H9 (cell line): Measurements from ENCODE around the gene SPATA17. TPM values are rescaled to one million over a fixed set of nuclear protein-coding genes. Genes with fewer than 3 reads are reported as not detected.

ENCODE experiments used
- DNase-seq: peaks from one replicate; pipeline ENCODE4 v3.0.0-alpha.2; 2017
- H2AFZ ChIP-seq: one replicate; pipeline ENCODE4 v1.6.1; 2013; ENCODE audit warnings: mild to moderate bottlenecking, low read length, control low read depth, moderate library complexity
- H2AK5ac ChIP-seq: 2 replicates; pipeline ENCODE4 v1.6.1; 2013; ENCODE audit warnings: low read length, control low read depth, mixed read lengths; ENCODE audit not compliant: insufficient read length
- H2BK120ac ChIP-seq: one replicate; pipeline ENCODE4 v1.6.1; 2013; ENCODE audit warnings: low read depth, mild to moderate bottlenecking, low read length, control low read depth, inconsistent platforms; ENCODE audit not compliant: poor library complexity, severe bottlenecking
- H2BK12ac ChIP-seq: 2 replicates; pipeline ENCODE4 v1.6.1; 2013; ENCODE audit warnings: low read length, control low read depth, mixed read lengths, low read depth; ENCODE audit not compliant: insufficient read length
- H2BK15ac ChIP-seq: 2 replicates; pipeline ENCODE4 v1.6.1; 2013; ENCODE audit warnings: low read depth, low read length, control low read depth
- H2BK20ac ChIP-seq: one replicate; pipeline ENCODE4 v1.6.1; 2013; ENCODE audit warnings: low read depth, mild to moderate bottlenecking, low read length, control low read depth, inconsistent platforms; ENCODE audit not compliant: poor library complexity, severe bottlenecking
- H2BK5ac ChIP-seq: 2 replicates; pipeline ENCODE4 v1.6.1; 2013; ENCODE audit warnings: low read length, control low read depth, mixed read lengths; ENCODE audit not compliant: insufficient read length
- H3K14ac ChIP-seq: 2 replicates; pipeline ENCODE4 v1.6.1; 2013; ENCODE audit warnings: low read length, control low read depth; ENCODE audit not compliant: insufficient read depth
- H3K18ac ChIP-seq: 2 replicates; pipeline ENCODE4 v1.6.1; 2013; ENCODE audit warnings: low read depth, mild to moderate bottlenecking, mixed read lengths, low read length, control low read depth; ENCODE audit not compliant: insufficient read length
- H3K23ac ChIP-seq: 2 replicates; pipeline ENCODE4 v1.6.1; 2013; ENCODE audit warnings: low read length, control low read depth, mixed read lengths, low read depth; ENCODE audit not compliant: insufficient read length
- H3K23me2 ChIP-seq: 2 replicates; pipeline ENCODE4 v1.6.1; 2013; ENCODE audit warnings: low read depth, mild to moderate bottlenecking, mixed read lengths, low read length, control low read depth; ENCODE audit not compliant: insufficient read length, poor library complexity, severe bottlenecking
- H3K27ac ChIP-seq: 2 replicates; pipeline ENCODE4 v1.5.1; 2013; ENCODE audit warnings: low read length, control low read depth, mixed read lengths, low read depth; ENCODE audit not compliant: insufficient read length
- H3K27me3 ChIP-seq: 2 replicates; pipeline ENCODE4 v1.6.1; 2013; ENCODE audit warnings: low read length, control low read depth, inconsistent platforms; ENCODE audit not compliant: insufficient read depth
- H3K4ac ChIP-seq: 2 replicates; pipeline ENCODE4 v1.6.1; 2013; ENCODE audit warnings: low read depth, mild to moderate bottlenecking, control low read depth, inconsistent platforms, low read length, moderate library complexity
- H3K4me1 ChIP-seq: 2 replicates; pipeline ENCODE4 v1.6.1; 2013; ENCODE audit warnings: low read length, control low read depth, inconsistent platforms; ENCODE audit not compliant: insufficient read depth
- H3K4me2 ChIP-seq: 2 replicates; pipeline ENCODE4 v1.6.1; 2013; ENCODE audit warnings: low read length, control low read depth, mixed read lengths; ENCODE audit not compliant: insufficient read length, insufficient read depth
- H3K56ac ChIP-seq: 2 replicates; pipeline ENCODE4 v1.6.1; 2013; ENCODE audit warnings: low read depth, mild to moderate bottlenecking, mixed read lengths, low read length, control low read depth; ENCODE audit not compliant: insufficient read length
- H3K79me1 ChIP-seq: 2 replicates; pipeline ENCODE4 v1.6.1; 2013; ENCODE audit warnings: low read depth, mild to moderate bottlenecking, moderate library complexity, low read length, control low read depth, inconsistent platforms; ENCODE audit not compliant: insufficient read depth, poor library complexity, severe bottlenecking
- H3K79me2 ChIP-seq: 2 replicates; pipeline ENCODE4 v1.6.1; 2013; ENCODE audit warnings: low read length, control low read depth, inconsistent platforms; ENCODE audit not compliant: insufficient read depth
- H3K9ac ChIP-seq: 2 replicates; pipeline ENCODE4 v1.6.1; 2013; ENCODE audit warnings: low read length, control low read depth, mixed read lengths; ENCODE audit not compliant: insufficient read length; ENCODE audit errors: extremely low read depth
- H3K9me3 ChIP-seq: one replicate; pipeline ENCODE4 v1.6.1; 2013; ENCODE audit warnings: low read depth, low read length, inconsistent platforms; ENCODE audit not compliant: control insufficient read depth
- H3T11ph ChIP-seq: one replicate; pipeline ENCODE4 v1.6.1; 2013; ENCODE audit warnings: mild to moderate bottlenecking, low read length, control low read depth, inconsistent platforms
- H4K20me1 ChIP-seq: one replicate; pipeline ENCODE4 v1.6.1; 2013; ENCODE audit not compliant: control insufficient read depth, insufficient read length, insufficient read depth
- H4K5ac ChIP-seq: 2 replicates; pipeline ENCODE4 v1.6.1; 2013; ENCODE audit warnings: low read depth, mild to moderate bottlenecking, mixed read lengths, low read length, control low read depth; ENCODE audit not compliant: insufficient read length
- H4K8ac ChIP-seq: replicated peaks from 2 replicates; pipeline ENCODE4 v1.6.1; 2013; ENCODE audit warnings: low read length, control low read depth, mixed read lengths, low read depth; ENCODE audit not compliant: insufficient read length
- H4K91ac ChIP-seq: 2 replicates; pipeline ENCODE4 v1.6.1; 2013; ENCODE audit warnings: low read depth, mild to moderate bottlenecking, moderate library complexity, mixed read lengths, low read length, control low read depth; ENCODE audit not compliant: insufficient read length
- H3K27ac Mint-ChIP-seq, 3 experiments: 2 replicates in 2 of 3; 3 replicates in 1 of 3; pipeline ENCODE4 v1.8.0; 2020 to 2021; ENCODE audit warnings: mixed read lengths in 3 of 3, mild to moderate bottlenecking in 1 of 3, moderate library complexity in 1 of 3
- H3K27me3 Mint-ChIP-seq: 2 replicates; pipeline ENCODE4 v1.8.0; 2021; ENCODE audit warnings: low read depth, mild to moderate bottlenecking, moderate library complexity, mixed read lengths
- H3K36me3 Mint-ChIP-seq, 3 experiments: 2 replicates in 2 of 3; 3 replicates in 1 of 3; pipeline ENCODE4 v1.8.0; 2020 to 2021; ENCODE audit warnings: low read depth in 3 of 3, mixed read lengths in 3 of 3; ENCODE audit not compliant: insufficient read depth in 1 of 3
- H3K4me1 Mint-ChIP-seq, 2 experiments: 2 replicates each; pipeline ENCODE4 v1.8.0; 2020; ENCODE audit warnings: mixed read lengths in 2 of 2
- H3K4me3 Mint-ChIP-seq, 2 experiments: 2 replicates in 1 of 2; 3 replicates in 1 of 2; pipeline ENCODE4 v1.8.0; 2020 to 2021; ENCODE audit warnings: mild to moderate bottlenecking in 2 of 2, mixed read lengths in 2 of 2, moderate library complexity in 1 of 2
- H3K9me3 Mint-ChIP-seq, 2 experiments: 2 replicates in 1 of 2; 3 replicates in 1 of 2; pipeline ENCODE4 v1.8.0; 2020; ENCODE audit warnings: mild to moderate bottlenecking in 2 of 2, mixed read lengths in 2 of 2, moderate library complexity in 1 of 2
- CTCF ChIP-seq: fragments of 200-600 bp; sonication (generic); conservative IDR thresholded peaks from 3 replicates; pipeline ENCODE4 v1.8.0; 2021; ENCODE audit warnings: antibody characterized with exemption, mild to moderate bottlenecking
- WGBS: extraction: QIAGEN DNeasy Blood & Tissue Kit; methylation state at CpG from one replicate; pipeline ENCODE4 v1.1.7; 2013; ENCODE audit warnings: missing lambda C conversion rate, low lambda C conversion rate, mixed read lengths; ENCODE audit not compliant: insufficient read length; ENCODE audit errors: extremely low coverage; 5-methylcytosine and 5-hydroxymethylcytosine counted together
- total RNA-seq: library from RNA; stranded (reverse); gene quantifications from 2 replicates; pipeline ENCODE4 v1.2.1, GENCODE V29; 2021

The SPATA17 gene
- total RNA-seq, 1 experiment from 2014 or later: 0.44 TPM

GRCh38 chr1:217867446-217867995, 236.4 kb downstream of the SPATA17 start:
- H3K4ac ChIP-seq: no peak overlapping the region
- no peak overlapping the region for H3K14ac ChIP-seq
- H2AFZ ChIP-seq: no peak overlapping the region
- no peak overlapping the region for H3K18ac ChIP-seq
- whole genome bisulfite sequencing: no CpG with 5 or more reads among the region's 3 CpGs
- no peaks in the 10 kb centered on the region for H3K23me2 ChIP-seq
- H2BK120ac ChIP-seq: no peak overlapping the region
- H3K4me2 ChIP-seq: no peak overlapping the region
- no peak overlapping the region for H2BK15ac ChIP-seq
- peaks cover 4 to 6% of the 10 kb centered on the region in 2 experiments for H3K4me1 Mint-ChIP-seq
- H3K79me1 ChIP-seq: no peaks in the 10 kb centered on the region
- no peak overlapping the region for H3K4me3 Mint-ChIP-seq
- no peaks in the 10 kb centered on the region for H3K79me2 ChIP-seq
- no peak for DNase-seq
- no peak overlapping the region for H3K56ac ChIP-seq
- no peaks in the 10 kb centered on the region for H3K36me3 Mint-ChIP-seq
- no peaks in the 10 kb centered on the region for H3K9me3 Mint-ChIP-seq
- no peak overlapping the region for H3T11ph ChIP-seq
- H2BK20ac ChIP-seq: no peak overlapping the region
- H3K9me3 ChIP-seq: no peaks in the 10 kb centered on the region
- no peak overlapping the region for H4K8ac ChIP-seq
- no peaks in the 10 kb centered on the region for H4K20me1 ChIP-seq
- H2BK12ac ChIP-seq: no peak overlapping the region
- no peak overlapping the region for H3K23ac ChIP-seq
- no peak overlapping the region for H4K91ac ChIP-seq
- H2BK5ac ChIP-seq: no peak overlapping the region
- H3K27ac Mint-ChIP-seq: no peak overlapping the region
- H3K9ac ChIP-seq: no peak overlapping the region
- no peaks in the 10 kb centered on the region for H3K4me1 ChIP-seq
- no peak overlapping the region for H3K27ac ChIP-seq
- H4K5ac ChIP-seq: no peak overlapping the region
- no peaks in the 10 kb centered on the region for H3K27me3 Mint-ChIP-seq
- H2AK5ac ChIP-seq: no peak overlapping the region
- TF ChIP-seq CTCF: no peak
- no peaks in the 10 kb centered on the region for H3K27me3 ChIP-seq
